Stimulated activated naive CD8-positive, alpha-beta T cell treated with anti-CD3 and anti-CD28 coated beads, Interleukin-15, Interleukin-2, amounts not matched to agents 100 ng/mL and 50 ng/mL, for 24 hours (primary cell): ENCODE measurements around the gene MKLN1.
"Not testable (repeated sequence)": the region's sequence is repeated elsewhere in the genome, so short reads cannot be mapped to it uniquely, and the experiment has no call there.

Source experiments
- H3K27ac Mint-ChIP-seq: one replicate; pipeline ENCODE4 v1.8.0; 2021; ENCODE audit warnings: mild to moderate bottlenecking, mixed read lengths
- H3K27me3 Mint-ChIP-seq: one replicate; pipeline ENCODE4 v1.8.0; 2021; ENCODE audit warnings: mixed read lengths
- H3K36me3 Mint-ChIP-seq: one replicate; pipeline ENCODE4 v1.8.0; 2021; ENCODE audit warnings: low read depth, mixed read lengths
- H3K4me1 Mint-ChIP-seq: one replicate; pipeline ENCODE4 v1.8.0; 2021; ENCODE audit warnings: low read depth, mixed read lengths
- H3K4me3 Mint-ChIP-seq: one replicate; pipeline ENCODE4 v1.8.0; 2021; ENCODE audit warnings: mild to moderate bottlenecking, mixed read lengths
- H3K9me3 Mint-ChIP-seq: one replicate; pipeline ENCODE4 v1.8.0; 2021; ENCODE audit warnings: mixed read lengths

Gene MKLN1

DNA sequence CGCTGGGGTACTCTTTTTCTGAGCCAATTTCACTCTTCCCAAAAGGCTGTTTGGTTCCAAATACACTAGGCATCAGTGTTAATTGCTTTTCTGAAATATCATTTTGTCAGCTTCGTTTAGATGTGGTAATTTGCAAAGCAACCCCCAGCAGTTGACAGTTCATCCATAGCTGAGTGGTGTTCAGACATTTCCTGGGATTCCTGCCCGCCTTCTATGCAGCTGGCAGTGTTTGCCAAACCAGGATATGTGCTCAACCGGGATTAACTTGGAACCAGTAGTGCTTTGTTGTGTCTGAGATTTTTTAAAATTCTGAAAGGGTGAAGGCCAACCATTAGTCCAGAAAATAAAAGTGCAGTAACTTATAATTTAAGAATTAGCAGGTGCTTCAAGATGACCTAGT, 25.2 kb upstream of the MKLN1 start:
- Mint-ChIP-seq H3K36me3 (peaks cover 8% of the 10 kb centered on the region), H3K4me3 (no peak overlapping the region), H3K27me3 (no peaks in the 10 kb centered on the region), H3K9me3 (peaks cover 11% of the 10 kb centered on the region), H3K27ac (no peak overlapping the region), H3K4me1 (no peaks in the 10 kb centered on the region)

DNA sequence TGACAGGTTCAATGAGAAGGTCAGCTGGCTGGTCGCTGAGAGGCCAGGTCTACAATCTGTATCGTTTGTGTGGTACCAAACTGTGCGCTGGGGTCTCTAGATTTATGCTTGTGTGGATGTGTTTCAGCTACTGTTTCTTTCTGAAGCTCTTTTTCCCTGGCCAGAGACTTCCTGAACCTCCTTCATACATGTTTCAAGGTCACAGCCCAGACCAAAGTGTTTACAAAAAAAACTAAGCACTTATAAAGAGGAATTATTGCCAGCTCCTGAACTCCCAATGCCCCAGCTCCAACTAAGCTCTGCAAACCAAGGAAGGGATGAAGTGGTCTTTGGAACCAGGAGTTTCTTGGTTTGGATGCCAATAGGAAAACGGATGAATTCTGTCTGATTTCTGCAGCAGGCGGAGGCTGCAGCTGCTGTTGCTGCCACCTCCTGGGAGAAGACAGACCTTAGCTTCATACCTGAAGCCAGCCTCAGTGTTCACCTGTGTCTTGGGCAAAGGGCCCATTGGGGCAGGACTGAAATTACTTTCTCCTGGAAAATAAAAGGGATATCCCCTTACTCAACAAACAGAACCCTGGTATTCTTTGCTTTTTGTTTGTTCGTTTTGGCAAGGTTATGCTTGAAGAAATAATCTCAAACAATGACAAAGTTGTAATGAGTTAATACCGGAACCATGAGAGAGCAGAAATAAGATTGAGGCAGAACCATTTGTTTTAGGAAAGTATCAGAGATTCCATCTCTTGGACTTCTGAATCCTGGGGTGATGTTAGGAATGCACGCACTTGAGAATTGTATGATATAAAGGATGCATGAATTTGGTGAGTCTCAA, 24.6 kb upstream of the MKLN1 start:
- no peak overlapping the region for H3K27ac Mint-ChIP-seq
- H3K4me1 Mint-ChIP-seq, result no peaks in the 10 kb centered on the region
- no peak overlapping the region for H3K4me3 Mint-ChIP-seq
- peaks cover 11% of the 10 kb centered on the region for H3K9me3 Mint-ChIP-seq
- no peaks in the 10 kb centered on the region for H3K27me3 Mint-ChIP-seq
- H3K36me3 Mint-ChIP-seq, result peaks cover 15% of the 10 kb centered on the region

DNA sequence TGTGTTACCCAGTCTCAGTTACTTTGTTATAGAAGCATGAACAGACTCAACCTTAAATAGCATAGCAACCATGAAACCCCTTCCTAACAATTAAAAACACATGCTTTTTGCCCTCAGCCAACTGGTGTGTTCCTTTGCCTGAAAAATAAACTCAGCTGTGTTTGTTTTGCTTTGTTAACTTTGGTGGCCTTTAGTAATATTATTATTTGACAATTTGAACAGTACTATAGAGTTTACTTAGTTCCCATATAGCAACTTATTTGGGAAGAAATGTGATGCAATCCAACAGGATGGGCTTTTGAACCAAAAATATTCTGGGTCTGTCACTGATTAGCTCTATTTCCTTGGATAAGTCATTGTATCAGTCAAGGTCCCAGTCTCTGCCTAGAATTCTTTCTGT, 22.5 kb upstream of the MKLN1 start:
- Mint-ChIP-seq H3K4me1 (no peaks in the 10 kb centered on the region), H3K4me3 (no peak overlapping the region), H3K27ac (no peak overlapping the region), H3K9me3 (peaks cover 11% of the 10 kb centered on the region), H3K27me3 (no peaks in the 10 kb centered on the region), H3K36me3 (peaks cover 20% of the 10 kb centered on the region)

DNA sequence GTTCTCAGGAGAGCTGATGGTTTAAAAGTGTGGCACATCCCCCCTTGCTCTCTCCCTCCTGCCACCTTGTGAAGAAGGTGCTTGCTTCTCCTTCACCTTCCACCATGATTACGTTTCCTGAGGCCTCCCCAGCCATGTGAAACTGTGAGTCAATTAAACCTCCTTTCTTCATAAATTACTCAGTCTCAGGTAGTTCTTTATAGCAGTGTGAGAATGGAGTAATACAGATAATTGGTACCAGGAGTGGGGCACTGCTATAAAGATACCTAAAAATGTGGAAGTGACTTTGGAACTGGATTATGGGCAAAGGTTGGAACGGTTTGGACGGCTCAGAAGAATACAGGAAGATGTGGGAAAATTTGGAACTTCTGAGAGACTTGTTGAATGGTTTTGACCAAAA, 21.6 kb upstream of the MKLN1 start:
- H3K4me1 Mint-ChIP-seq, H3K27me3 Mint-ChIP-seq, H3K4me3 Mint-ChIP-seq, H3K27ac Mint-ChIP-seq: not testable (repeated sequence)
- peaks cover 11% of the 10 kb centered on the region for H3K9me3 Mint-ChIP-seq
- peaks cover 20% of the 10 kb centered on the region for H3K36me3 Mint-ChIP-seq

DNA sequence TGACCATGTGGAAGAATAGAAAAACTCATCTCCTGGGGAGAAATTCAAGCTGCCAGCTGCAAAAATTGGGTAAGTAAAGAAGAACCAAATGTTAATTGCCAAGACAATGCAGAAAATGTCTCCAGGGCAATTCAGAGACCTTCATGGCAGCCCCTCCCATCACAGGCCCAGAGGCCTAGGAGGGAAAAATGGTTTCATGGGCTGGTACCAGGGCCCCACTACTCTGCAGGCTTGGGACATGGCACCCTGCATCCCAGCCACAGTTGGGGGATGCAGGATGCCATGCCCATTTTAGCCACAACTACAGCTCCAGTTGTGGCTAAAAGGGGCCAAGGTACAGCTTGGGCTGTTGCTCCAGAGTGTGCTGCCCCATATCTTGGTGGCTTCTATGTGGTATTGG, 20.9 kb upstream of the MKLN1 start:
- Mint-ChIP-seq H3K36me3 (peaks cover 20% of the 10 kb centered on the region), H3K27ac (no peak overlapping the region), H3K27me3 (no peaks in the 10 kb centered on the region), H3K4me1 (no peaks in the 10 kb centered on the region), H3K4me3 (no peak overlapping the region), H3K9me3 (peaks cover 11% of the 10 kb centered on the region)

DNA sequence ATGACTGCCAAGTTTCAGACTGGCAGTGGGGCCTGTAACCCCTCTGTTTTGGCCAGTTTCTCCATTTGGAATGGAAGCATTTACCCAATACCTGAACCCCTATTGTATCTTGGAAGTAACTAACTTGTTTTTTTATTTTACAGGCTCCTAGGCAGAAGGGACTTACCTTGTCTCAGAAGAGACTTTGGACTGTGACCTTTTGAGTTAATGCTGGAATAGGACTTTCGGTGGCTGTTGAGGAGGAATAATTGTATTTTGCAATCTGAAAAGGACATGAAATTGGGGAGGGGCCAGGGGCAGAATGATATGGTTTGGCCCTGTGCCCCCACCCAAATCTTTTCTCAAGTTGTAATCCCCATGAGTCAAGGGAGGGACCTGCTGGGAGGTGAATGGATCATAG, 20.0 kb upstream of the MKLN1 start:
- no peak overlapping the region for H3K4me3 Mint-ChIP-seq
- peaks cover 24% of the 10 kb centered on the region for H3K36me3 Mint-ChIP-seq
- no peaks in the 10 kb centered on the region for H3K27me3 Mint-ChIP-seq
- H3K4me1 Mint-ChIP-seq, result no peaks in the 10 kb centered on the region
- H3K9me3 Mint-ChIP-seq, result peaks cover 14% of the 10 kb centered on the region
- H3K27ac Mint-ChIP-seq, result no peak overlapping the region

DNA sequence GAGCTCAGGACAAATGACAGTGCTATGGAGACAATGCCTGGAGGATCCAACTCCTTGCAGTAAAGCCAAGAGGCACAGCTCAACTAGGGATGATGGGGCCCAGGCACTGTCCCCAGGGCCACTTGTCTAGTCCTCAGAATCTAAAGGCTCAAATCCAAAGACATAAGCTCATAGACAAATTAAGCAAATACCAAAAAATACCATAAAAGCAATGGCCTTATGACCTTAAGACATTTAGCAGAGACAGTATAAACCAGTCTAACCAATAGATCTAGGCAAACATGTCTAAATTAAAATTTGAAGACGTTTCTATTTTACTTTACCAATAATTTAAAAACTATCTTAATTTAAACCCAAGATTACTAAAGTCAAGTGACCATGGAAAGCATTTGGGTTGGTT, 14.8 kb upstream of the MKLN1 start:
- no peak overlapping the region for H3K27ac Mint-ChIP-seq
- H3K4me3 Mint-ChIP-seq, result no peak overlapping the region

DNA sequence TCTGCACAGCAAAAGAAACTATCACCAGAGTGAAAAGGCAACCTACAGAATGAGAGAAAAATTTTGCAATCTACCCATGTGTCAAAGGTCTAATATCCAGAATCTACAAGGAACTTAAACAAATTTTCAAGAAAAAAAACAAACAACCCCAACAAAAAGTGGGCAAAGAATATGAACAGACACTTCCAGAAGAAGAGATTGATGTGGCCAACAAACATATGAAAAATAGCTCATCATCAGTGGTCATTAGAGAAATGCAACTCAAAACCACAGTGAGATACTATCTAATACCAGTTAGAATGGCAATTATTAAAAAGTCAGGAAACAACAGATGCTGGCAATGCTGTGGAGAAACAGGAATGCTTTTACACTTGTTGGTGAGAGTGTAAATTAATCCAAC, 7.1 kb upstream of the MKLN1 start:
- Mint-ChIP-seq H3K27ac (no peak overlapping the region), H3K36me3 (peaks cover 4% of the 10 kb centered on the region), H3K27me3 (no peaks in the 10 kb centered on the region), H3K9me3 (no peaks in the 10 kb centered on the region), H3K4me3 (no peak overlapping the region), H3K4me1 (peaks cover 15% of the 10 kb centered on the region)

More for the DNA sequence above, 14.8 kb upstream of the MKLN1 start:
- no peaks in the 10 kb centered on the region for H3K4me1 Mint-ChIP-seq
- no peaks in the 10 kb centered on the region for H3K27me3 Mint-ChIP-seq
- H3K36me3 Mint-ChIP-seq, result peaks cover 19% of the 10 kb centered on the region
- peaks cover 5% of the 10 kb centered on the region for H3K9me3 Mint-ChIP-seq

DNA sequence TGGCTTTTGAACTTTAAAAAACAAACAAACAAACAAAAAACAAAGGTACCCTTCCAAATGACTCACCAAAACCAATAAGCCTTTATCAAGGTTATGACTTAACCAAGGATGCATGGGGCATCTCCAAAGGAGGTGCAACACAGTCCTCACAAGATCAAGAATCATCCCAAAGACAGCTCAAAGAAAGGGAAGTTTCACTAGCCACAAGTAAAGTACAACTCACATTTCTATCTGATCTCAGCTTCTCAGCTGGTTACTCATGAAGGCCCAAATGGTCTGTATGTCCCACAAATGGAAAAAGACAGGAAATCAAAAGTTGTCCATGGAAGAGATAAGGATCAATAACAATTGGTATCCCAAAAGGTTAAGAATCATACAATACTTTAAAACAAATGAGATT, 6.0 kb upstream of the MKLN1 start:
- no peaks in the 10 kb centered on the region for H3K36me3 Mint-ChIP-seq
- H3K27ac Mint-ChIP-seq, result no peak overlapping the region
- H3K4me3 Mint-ChIP-seq, result no peak overlapping the region
- H3K9me3 Mint-ChIP-seq, result no peaks in the 10 kb centered on the region
- no peaks in the 10 kb centered on the region for H3K27me3 Mint-ChIP-seq
- peaks cover 24% of the 10 kb centered on the region for H3K4me1 Mint-ChIP-seq

DNA sequence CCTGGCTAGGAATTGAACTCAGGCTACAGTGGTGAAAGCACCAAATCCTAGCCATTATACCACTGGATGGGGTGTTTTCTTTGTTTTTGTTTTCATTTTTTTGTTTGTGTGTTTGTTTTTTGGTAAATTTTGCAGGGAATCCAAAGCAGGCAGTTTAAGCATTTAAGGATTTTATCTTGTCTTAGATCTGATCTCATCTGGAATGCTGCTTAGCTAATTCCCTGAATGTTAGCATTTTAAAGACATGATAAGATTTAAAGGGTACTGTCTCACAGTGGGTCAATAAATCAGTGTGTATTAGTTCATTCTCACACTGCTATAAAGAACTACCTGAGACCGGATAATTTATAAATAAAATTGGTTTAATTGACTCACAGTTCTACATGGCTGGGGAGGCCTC, 5.6 kb upstream of the MKLN1 start:
- H3K27me3 Mint-ChIP-seq, result no peaks in the 10 kb centered on the region
- peaks cover 28% of the 10 kb centered on the region for H3K4me1 Mint-ChIP-seq
- no peaks in the 10 kb centered on the region for H3K9me3 Mint-ChIP-seq
- H3K4me3 Mint-ChIP-seq, result no peak overlapping the region
- H3K27ac Mint-ChIP-seq, result no peak overlapping the region
- H3K36me3 Mint-ChIP-seq, result no peaks in the 10 kb centered on the region

DNA sequence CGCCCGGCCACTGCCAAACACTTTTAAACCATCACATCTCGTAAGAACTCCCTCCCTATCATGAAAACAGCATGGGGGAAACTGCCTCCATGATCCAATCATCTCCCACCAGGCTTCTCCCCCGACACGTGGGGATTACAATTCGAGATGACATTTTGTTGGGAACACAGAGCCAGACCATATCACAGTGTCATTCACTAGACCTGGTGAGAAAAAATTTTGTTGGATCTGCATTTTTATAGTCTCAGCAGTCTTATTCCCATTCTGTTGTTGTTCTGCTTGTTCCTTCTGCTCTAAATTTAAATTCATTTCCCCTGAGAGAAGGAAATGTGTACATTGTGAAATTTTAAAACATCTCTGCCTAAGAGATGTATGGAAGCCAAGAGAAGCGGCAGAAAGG, 4.8 kb upstream of the MKLN1 start:
- H3K36me3 Mint-ChIP-seq, result no peaks in the 10 kb centered on the region
- H3K4me3 Mint-ChIP-seq, result no peak overlapping the region
- peaks cover 32% of the 10 kb centered on the region for H3K4me1 Mint-ChIP-seq
- H3K27me3 Mint-ChIP-seq, result no peaks in the 10 kb centered on the region
- no peak overlapping the region for H3K27ac Mint-ChIP-seq
- no peaks in the 10 kb centered on the region for H3K9me3 Mint-ChIP-seq

DNA sequence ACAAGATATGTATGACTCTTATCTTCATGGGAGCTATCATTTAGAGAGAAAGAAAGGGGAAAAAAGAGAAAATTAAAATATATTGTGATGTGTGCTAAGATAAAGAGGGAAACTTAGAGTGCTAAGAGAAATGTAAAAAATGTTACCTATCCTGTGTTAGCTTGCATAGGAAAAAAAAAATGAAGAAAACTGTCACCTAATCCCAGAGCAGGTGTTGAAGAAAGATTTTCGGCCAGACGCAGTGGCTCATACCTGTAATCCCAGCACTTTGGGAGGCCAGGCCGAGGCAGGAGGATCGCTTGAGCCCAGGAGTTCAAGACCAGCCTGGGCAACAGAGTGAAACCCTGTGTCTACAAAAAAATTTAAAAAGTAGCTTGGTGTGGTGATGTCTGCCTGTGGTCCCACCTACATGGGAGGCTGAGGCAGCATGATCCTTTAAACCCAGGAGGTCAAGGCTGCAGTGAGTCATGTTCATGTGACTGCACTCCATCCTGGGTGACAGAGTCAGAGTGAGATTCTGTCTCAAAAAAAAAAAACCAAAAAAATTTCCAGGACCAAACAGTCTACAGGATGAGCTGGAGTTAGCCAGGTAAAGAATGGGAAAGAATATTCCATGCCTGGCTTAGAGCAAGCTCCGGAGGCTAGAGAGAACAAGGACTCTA, 2.4 kb upstream of the MKLN1 start:
- H3K27ac Mint-ChIP-seq, result peak overlapping the region; percentile 91

DNA sequence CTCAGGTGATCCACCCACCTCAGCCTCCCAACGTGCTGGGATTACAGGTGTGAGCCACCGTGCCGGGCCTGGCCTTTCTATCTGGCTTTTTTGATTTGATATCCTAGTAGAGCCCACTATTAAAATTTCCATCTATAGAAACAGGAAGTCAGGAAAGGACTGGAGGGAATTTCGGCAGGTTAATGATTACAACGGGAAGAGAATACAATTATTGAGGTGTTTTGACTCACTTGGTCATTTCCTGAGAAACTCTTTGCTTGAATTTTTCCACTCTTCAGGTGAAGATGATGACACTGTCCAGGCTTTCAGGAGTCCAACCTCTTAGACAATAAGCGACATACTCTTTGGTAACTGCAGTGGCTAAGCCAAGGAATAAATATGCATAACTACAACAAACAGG, 1.1 kb upstream of the MKLN1 start:
- Mint-ChIP-seq H3K9me3 (no peaks in the 10 kb centered on the region), H3K36me3 (no peaks in the 10 kb centered on the region), H3K27ac (peak overlapping the region; percentile 46), H3K4me3 (peak overlapping the region; percentile 90), H3K27me3 (no peaks in the 10 kb centered on the region), H3K4me1 (peaks cover 54% of the 10 kb centered on the region)

More for the DNA sequence above, 2.4 kb upstream of the MKLN1 start:
- H3K27me3 Mint-ChIP-seq, result no peaks in the 10 kb centered on the region
- peaks cover 45% of the 10 kb centered on the region for H3K4me1 Mint-ChIP-seq
- no peaks in the 10 kb centered on the region for H3K36me3 Mint-ChIP-seq
- no peaks in the 10 kb centered on the region for H3K9me3 Mint-ChIP-seq
- H3K4me3 Mint-ChIP-seq, result peak overlapping the region; percentile 54

DNA sequence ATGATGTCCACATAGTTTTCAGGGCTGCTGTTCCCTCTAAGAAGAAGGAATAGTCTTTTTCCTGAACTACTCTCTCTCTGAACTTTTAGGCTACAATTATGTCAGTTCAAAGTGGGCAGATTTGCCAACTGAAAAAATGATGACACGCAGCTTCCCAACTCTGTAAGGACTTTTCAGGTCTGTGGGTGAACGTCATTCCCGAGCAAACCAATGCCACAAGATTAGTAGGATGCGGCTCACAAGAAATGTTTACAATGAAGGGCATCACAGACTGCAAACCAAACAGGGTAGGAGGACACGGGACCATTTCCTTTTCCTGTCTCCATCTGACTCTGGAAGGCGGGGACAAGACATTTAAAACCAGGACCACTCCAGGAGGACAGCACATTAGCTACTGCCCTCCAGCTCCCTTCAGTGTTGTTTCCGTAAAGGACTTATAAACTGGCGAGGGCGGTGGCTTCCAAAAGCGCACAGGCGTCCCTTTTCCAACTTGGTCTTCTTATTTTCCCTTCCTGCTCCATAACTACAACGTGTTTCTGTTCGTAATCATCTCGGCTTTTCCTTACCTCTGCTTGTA, 539 bp upstream of the MKLN1 start:
- H3K4me3 Mint-ChIP-seq, result peak overlapping the region; percentile 90
- peak overlapping the region; percentile 97 for H3K27ac Mint-ChIP-seq
- H3K4me1 Mint-ChIP-seq, result peaks cover 55% of the 10 kb centered on the region
- no peaks in the 10 kb centered on the region for H3K27me3 Mint-ChIP-seq
- H3K9me3 Mint-ChIP-seq, result no peaks in the 10 kb centered on the region
- H3K36me3 Mint-ChIP-seq, result no peaks in the 10 kb centered on the region

DNA sequence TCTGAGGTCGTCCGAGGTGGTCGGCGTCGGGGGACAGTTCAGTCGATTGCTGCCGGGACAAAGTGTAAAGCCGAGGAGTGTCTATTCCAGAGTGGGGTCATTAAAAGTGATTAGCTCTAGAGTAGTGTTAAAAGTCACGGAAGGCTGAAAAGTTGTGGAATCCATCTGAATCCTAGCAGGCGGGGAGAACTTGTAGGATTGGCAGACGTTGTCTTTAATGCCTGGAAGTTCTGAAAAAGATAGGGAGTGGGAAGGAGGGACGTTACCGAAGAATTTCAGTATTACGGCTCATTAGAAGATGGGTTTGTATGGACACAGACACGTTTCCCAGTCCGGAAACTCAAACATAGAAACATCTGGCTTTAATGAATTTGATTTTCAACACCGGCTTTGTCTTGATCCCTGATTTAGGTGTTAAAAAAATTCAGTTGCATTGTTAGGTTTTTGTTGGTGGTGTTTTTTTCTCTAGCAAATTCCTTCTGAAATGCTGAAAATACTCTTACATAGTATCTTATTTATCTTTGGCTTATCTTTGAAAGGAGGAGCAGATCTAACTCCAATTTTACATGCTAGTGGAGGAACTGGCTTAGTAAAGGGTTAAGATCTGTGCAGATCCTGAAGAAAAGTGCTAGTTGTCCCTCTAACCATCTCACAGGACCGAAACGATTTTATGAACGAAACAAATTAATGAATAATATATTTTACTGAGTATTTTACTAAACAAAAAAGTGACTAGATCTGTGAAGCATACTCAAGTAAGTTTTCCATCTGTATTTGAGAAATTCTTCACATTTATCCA, 900 bp downstream of the MKLN1 start:
- Mint-ChIP-seq H3K9me3 (no peaks in the 10 kb centered on the region), H3K27ac (peak overlapping the region; percentile 97), H3K27me3 (no peaks in the 10 kb centered on the region), H3K36me3 (peaks cover 4% of the 10 kb centered on the region), H3K4me1 (peaks cover 59% of the 10 kb centered on the region), H3K4me3 (peak overlapping the region; percentile 90)
